Measurements from ENCODE around the gene MLIP.

GRCh38 chr6:54195637-54196036 is 84.4 kb downstream of the MLIP start:
- TF ChIP-seq CTCF (IDR thresholded peaks at IDR 0.05) (no peak), POLR2A (IDR thresholded peaks at IDR 0.05) (no peak)

Measured in breast epithelium (tissue), 3 donors.